MM.1S (cell line): ENCODE measurements around the gene SYK.

ENCODE experiments used
- CTCF ChIP-seq: fragments of 300-600 bp; sonication (generic); IDR thresholded peaks from 2 replicates; pipeline ENCODE4 v1.5.1; 2016; ENCODE audit warnings: antibody characterized with exemption, low read length, mixed read lengths
- EZH2 ChIP-seq: fragments of 300-600 bp; sonication (generic); optimal IDR thresholded peaks from 2 replicates; pipeline ENCODE3; 2017; ENCODE audit warnings: low read depth, mild to moderate bottlenecking, antibody characterized with exemption, low read length, mixed read lengths
- EZH2phosphoT487 ChIP-seq: fragments of 300-600 bp; sonication (generic); IDR thresholded peaks from 2 replicates; pipeline ENCODE4 v1.6.1; 2018; ENCODE audit warnings: antibody characterized with exemption, low read length

DNA sequence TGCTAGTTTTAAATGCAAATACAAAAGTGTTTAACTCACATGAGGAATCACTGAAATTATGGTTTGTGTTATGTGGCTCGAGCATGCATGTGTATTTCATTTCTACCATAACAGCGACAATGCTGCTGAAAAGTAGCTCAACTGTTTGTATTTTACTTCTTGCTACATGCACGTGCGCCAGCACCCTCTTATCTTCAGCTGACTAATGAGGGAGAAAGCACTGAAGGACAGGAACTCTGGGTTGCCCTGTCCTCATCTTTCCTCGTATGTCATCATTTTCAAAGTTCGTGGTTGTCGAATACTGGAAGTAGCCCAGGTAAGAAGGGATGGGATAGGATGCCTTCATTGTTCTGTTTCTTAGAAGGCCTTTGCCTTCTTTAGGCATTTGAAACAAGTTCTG is 120.3 kb downstream of the SYK start:
- TF ChIP-seq CTCF = no peak
- TF ChIP-seq EZH2phosphoT487 = no peak
- no peak for TF ChIP-seq EZH2
